HG02763 (cell line): ENCODE results near the gene USP44.
"Not testable (repeated sequence)": the region's sequence is repeated elsewhere in the genome, so short reads cannot be mapped to it uniquely, and the experiment has no call there.

ENCODE experiments used
- ATAC-seq: cut with Tn5 transposase; IDR thresholded peaks from one replicate; pipeline ENCODE4 v1.9.1; 2021; ENCODE audit warnings: mild to moderate bottlenecking, moderate library complexity; ENCODE audit not compliant: unreplicated experiment

USP44 gene

DNA sequence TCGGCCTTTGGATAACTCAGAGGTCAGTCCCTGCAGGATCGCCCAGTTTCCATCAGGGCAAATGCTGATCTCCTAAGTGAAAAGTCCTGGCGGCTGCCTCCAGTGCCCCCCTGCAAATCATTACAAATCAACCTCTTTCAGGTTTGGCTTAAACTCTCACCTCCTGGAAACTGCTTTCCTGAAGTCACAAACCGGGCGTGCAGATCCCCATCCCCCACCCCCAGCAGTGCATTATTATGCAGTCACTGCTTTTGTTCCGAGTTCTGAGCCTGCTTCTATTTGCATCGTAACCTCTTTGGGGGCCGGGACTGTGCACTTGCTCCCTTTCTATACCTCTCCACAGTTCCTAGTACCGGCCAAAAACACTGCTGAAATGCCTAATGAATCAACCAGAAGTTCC, at the start of gene USP44:
Gene USP44 (minus strand): TSS at position 172 of the 400 bp plus-strand sequence. CDS start 17,220 bp downstream, outside the sequence.
- ATAC-seq = no peak

DNA sequence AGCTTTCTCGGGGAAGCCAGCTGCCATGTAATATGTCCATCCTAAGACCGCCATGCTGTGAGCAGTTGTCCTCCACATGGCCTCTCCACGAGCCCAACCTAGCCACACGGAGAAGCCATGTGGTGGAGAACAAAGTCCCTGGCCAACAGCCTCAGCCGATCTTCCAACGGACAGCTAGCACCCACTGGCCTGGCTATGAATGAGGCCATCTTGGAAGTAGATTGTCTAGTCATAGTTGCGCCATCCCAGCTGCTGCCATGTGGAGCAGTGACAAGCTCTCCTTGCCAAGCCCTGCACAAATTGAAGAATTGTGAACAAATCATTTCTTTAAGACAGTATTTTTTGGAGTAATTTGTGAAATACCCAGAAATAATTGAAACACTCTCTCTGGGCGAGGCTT, 49.3 kb upstream of the USP44 start:
- ATAC-seq = no peak

DNA sequence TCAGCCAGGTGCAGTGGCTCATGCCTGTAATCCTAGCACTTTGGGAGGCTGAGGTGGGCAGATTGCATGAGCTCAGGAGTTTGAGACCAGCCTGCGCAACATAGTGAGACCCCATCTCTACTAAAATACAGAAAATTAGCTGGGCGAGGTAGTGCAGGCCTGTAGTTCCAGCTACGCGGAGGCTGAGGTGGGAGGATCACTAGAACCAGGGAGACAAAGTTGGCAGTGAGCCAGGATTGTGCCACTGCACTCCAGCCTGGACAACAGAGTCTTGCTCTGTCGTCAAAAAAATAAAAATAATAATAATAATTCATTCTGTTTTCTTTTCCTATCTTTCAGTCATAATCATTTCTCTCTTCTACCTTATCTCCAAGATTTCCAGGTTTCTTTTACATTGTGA, 48.6 kb upstream of the USP44 start:
- ATAC-seq = no peak

DNA sequence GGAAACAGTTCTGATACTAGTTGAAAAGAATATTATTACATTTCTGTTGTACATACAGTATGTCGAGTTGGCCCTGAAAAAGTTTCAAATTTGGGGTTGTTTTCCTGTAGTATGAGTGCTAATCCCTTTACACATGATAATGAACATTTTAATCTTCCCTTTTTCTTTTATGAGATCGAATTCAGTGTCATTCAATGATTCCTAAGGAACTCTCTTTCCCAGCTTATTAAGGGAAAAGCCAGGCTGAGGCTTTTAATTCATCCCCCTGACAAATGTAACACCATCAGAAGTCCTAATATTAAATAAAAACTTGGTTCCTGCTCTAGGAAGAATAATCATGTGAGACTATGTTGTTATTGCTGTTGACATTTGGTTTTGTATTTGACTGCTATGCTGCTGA, 42.9 kb upstream of the USP44 start:
- ATAC-seq = no peak

DNA sequence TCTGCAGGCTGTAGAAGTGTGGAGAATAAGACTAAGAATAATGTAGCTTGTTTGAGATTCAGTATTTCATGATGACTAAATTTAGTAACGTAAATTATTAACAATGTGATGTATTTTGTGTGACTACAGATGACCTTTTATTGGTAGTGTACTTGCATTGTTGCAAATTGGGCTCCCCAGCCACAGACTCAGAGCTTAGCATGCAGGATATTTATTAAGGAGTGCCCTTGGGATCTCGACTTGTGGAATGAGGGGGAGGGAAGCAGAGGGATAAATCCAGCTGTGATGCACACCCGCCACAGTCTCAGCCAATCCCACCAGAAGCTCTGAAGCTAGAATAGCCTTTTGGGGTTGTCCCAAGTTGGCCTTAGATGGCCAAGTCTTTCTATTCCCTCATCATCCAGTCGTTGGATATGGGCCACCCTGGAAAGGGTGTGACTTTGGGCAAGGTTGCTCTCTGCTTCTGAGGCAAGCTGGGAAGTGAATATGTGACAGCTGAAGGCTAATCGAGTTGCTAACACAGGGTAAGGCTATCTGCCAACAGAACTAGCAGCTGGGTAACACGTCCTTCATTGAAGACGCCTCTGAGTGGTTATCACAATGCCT, 42.1 kb upstream of the USP44 start:
- ATAC-seq = no peak

DNA sequence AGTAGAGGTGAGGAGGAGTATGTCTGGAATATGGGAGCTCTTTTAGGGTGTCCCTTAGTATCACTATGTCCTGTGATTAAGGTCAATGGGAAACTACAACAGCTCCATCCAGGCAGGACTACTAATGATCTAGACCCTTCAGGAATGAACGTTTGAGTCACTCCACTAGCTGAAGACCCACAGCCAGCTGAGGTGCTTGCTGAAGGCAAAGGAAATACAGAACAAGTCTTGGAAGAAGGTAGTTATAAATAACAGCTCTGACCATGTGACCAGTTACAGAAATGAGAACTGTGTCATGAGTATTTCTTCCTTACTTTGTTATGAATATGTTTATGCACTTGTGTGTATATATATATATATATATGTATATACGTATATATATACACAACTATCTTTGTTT, 40.5 kb upstream of the USP44 start:
- no peak for ATAC-seq

DNA sequence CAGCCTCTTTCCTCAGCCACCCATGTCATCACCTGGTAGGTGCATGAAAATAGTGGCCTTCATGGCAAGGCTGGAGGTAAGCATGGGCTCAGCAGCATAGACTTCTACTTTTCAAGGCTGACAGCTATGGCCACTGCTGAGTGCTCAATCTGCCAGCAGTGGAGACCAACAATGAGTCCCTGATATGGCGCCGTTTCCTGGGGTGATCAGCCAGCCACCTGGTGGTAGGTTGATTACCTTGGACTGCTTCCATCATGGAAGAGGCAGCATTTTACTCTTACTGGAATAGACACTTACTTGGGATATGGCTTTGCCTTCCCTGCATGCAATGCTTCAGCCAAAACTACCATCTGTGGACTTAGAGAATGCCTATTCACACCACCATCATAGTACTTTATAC, 39.5 kb upstream of the USP44 start:
- no peak for ATAC-seq

DNA sequence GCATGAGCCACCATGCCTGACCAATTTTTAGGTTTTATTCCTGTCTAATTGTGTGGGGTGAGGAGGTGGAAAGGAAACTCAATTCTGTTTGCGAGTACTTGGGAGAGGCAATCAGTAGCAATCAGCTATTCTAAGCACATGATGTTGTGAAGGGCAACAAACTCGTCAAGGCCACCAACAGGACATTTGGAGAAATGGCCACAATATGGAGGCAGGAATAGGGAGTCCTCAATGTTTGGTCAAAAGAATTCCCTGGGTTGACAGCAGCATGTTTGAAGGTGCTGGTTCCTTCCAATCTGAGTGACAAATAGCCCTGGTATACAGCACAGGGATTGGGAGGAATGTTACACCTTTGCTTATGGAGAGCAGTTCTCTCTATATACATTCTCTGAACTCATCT, 32.7 kb upstream of the USP44 start:
- no peak for ATAC-seq

DNA sequence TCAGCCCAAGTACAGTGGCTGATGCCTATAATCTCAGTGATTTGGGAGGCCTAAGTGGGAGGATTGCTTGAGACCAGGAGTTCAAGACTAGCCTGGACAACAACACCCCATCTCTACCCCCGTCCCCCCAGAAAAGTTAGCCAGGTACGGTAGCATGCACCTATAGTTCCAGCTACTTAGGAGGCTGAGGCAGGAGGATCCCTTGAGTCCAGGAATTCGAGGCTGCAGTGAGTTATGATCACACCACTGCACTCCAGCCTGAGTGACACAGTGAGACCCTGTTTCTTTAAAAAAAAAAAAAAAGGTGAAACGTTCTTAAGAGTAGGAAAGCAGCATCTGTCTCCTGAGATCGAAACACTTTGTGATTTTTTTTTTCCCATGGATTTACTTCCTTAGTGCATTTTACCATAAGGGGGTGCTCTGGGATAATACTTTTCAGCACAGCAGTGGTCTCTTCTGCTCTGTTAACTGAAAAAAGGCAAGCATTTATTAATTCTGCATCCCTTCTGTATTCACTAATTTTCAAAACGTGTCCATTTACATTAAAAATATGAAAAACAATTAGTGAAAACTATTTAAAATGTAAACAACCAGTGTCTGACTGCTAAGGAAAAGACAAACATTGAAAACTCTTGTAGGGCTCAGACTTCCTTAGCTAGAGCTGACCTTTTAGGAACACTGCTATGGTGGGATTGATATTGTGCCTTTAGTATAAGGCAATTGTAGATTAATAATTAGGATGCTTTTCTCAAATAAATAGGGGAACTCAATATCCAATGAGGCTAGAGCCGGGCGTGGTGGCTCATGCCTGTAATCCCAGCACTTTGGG, 31.2 kb upstream of the USP44 start:
- ATAC-seq = no peak

DNA sequence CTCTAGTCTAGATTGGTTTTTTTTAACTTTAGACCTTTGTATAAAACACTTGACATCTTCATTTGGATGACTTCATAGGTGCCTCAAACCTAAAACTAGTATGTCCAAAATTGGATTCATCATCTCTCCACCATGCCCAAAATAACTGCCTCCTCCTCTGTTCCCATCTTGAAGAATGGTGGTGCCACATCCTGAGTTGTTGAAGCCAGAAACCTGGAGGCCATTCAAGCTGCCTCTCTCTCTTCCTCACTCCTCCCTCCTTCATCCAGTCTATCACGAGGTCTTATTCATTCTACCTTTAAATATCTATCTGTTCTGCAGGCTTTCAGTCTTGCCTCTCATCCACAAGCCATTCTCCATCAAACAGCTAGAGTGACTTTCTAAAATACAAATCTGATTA, 26.5 kb upstream of the USP44 start:
- ATAC-seq = no peak

DNA sequence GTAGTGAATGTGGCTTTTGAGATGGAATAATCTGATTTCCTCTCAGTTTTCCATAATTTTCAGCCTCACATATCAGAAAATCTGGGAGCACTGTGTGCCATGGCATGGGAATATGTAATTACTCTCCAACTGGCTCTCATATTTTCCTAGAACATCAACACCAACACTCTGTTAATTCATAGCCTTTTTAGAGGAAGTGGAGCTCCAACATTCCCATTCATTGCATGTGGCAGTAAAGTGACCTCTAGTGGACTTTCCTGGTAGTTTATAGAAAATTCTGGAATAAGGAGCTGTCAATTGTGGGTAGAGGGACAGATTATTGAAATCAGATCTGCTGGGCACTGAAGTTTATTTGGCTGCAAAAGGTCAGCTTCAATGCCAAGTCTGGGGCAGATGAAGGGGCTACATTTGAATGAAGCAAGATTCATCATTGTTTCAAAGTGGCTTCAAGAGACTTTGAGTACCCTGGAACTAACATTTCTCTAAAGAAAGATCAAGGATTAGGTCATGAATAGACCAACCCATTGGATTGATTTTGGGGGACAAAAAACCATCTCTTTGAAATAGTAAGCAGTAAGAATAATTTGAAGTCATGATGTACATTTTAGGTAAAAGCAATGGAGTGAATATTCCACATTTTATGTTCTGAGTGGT, 23.6 kb upstream of the USP44 start:
- no peak for ATAC-seq

DNA sequence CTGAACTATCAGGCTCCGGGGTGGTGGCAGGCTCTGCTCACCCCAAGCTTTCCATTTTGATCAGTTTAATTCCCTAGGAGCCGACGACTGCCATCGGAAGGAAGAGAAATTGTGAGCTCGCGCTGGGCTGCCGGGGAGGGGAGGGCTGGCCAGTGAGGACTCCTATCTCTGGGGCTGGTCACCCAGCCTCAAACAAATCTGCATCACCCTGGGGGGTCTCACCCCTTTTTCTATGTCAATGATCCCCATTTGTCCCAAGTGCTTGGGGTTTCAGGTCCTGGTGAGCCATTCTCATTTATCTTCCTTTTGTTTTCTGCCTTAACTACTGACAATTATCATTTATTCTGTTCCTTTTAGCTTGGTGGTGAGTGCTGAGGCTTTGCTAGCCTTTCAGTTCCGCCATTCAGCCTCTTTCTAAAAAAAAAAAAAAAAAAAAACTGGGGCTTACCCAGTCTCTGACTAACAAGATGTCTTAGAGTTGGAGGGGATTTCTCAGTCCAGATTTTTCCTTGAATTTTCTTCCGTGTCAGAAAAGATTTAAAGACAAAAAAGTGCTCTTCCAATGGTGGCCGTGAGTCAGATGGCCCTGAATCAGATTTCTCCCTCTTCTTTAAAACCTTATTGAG, 22.8 kb upstream of the USP44 start:
- ATAC-seq = no peak

DNA sequence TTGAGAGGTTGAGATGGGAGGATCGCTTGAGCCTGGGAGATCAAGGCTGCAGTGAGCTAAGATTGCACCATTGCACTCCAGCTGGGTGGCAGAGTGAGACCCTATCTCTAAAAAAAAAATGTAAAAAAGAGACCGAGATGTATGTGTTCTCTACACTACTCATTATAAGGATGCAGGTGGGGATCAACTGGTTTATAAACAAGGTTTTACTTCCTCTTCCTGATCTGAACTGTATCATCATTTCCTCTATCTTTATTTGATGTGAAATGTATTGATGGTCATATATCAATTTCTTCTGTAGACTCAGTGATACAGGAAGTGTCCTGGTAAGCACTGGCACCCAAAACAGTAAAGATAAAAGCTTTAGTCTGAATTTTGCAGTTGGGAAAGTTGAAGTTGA, 20.1 kb upstream of the USP44 start:
- ATAC-seq = no peak

DNA sequence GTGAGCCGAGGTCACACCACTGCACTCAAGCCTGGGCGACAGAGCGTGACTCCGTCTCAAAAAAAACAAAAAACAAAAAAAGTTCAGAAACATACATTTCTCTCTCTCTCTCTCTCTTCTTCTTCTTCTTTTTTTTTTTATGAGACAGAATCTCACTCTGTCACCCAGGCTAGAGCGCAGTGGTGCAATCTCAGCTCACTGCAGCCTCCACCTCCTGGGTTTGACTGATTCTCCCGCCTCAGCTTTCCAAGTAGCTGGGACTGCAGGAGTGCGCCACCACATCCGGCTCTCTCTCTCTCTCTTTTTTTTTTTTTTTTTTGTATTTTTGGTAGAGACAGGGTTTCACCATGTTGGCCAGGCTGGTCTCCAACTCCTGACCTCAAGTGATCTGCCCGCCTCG, 16.8 kb upstream of the USP44 start:
- ATAC-seq = not testable (repeated sequence)

DNA sequence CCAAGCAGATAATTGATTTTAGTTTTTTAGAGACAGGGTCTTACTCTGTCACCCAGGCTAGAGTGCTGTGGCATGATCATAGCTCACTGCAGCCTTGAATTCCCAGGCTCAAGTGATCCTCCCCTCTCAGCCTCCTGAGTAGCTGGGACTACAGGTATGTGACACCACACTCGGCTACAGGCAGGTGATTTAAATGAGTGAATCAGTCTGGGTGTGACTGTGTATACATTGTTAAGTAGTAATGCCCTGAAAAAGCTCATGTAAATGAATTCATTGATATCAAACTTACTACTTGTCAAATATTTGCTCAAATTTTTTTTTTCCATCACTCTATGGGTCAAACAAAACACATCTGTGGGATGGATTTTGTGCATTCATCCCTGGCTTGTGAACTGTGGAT, 6.3 kb upstream of the USP44 start:
- ATAC-seq = no peak

DNA sequence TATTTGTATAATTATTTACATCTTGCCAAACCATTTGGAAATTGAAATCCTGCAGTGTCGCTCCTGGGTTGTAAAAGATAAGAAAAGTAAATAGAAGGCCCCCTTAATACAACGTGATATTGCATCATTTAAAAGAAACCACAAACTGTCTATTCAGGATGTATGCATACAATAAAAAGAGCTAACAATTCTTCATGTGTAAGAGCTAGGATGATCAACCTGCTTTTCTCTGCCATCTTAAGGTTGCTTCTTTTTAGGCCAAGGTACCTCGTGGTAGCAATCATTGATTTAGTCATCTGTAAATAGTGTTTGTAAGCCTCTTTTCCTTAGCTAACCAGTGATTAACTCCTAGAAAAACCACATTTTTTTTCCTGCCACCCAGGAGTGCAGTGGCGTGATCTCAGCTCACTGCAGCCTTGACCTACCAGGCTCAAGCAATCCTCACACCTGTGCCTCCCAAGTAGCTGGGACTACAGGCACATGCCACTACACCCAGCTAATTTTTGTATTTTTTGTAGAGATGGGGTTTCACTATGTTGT, 3.3 kb upstream of the USP44 start:
- no peak for ATAC-seq

DNA sequence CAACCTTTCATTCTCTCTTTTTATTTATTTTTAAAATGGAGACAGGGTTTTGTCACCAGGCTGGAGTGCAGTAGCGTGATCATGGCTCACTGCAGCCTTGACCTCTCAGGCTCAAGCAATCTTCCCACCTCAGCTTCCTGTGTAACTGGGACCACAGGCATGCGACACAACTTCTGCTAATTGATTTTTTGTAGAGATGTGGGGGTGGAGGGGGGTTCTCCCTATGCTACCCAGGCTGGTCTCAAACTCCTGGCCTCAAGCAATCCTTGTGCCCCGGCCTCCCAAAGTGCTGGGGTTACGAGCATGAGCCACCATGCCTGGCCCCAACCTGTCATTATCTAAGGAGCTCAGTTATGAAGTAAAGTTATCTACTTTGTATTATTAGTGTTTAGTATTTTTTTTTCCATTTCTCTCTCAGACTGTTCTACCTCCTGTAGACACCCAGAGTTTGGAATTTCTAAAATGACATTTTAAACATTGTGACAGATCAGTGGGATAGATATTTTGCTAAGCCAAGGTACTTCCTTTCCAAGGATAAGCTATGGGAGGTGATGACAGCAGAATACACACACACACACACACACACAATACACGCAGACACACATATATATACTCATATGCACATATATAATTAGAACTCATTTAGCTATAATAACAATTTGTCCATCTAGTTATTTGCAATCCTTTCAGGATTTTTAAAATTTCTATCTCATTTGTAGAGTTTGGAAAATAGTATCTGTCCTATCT, 2.1 kb upstream of the USP44 start:
- no peak for ATAC-seq

DNA sequence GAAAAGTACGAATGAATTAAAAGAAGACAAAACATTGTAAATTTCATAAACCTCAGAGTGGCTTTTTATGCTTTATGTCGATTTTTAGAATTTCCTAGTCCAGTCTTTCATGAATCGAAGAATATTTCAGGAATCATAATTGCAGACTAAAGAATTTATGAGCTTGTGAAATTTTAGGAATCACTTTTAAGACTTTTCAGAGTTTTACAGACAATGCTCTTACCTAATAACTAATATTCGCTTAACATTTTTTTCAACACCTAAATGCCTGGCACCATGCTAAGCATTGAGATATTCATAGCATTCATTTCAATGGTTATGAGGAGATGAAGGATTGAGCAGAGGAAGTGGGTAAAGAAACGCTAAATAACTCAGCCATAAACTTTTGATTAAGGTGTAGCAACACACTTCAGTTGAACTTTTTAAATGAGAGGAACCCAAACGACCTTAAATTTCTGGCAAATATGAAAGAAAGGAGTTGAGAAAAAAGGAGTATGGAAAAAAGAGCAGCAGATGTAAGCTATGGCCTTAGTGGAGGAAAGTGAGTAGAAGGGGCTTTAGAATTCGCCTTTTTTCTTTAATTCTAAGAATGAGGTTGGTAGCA, 739 bp upstream of the USP44 start:
- ATAC-seq = no peak

DNA sequence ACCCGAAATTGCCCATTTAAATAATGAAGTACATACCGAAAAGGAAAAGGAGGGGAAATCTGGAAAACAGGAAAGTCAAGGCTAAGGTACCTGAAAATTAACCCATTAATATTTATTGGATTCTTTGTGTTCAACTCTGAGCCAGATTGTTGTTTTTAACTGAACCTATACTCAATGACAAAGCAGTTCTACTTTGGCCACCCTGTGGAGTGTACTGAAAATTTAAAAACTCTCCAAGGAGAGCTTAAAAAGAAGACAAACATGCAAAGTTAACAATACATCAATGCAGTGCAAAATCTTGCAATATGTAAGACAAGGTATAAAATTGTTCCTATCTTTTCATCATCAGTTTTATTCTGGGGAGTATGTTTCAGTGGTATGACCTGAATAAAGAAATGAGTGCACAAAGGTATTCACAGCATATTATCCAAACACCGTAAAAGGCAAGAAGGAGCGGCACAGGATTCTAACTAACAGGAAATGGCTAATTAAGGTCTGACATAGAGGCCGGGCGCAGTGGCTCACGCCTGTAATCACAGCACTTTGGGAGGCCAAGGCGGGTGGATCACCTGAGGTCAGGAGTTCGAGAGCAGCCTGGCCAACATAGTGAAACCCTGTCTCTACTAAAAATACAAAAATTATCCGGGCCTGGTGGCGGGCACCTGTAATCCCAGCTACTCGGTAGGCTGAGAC, 1.7 kb downstream of the USP44 start:
- no peak for ATAC-seq
